H1 (cell line): ENCODE measurements around the gene SON. TPM values are rescaled to one million over a fixed set of nuclear protein-coding genes. Genes with fewer than 3 reads are reported as not detected.

Source experiments
- CTCF ChIA-PET: fragments of 300-600 bp; sonication (Branson Sonifier 250); formaldehyde crosslinking; loops from one replicate; lab custom pipeline; 2021; ENCODE audit not compliant: partially characterized antibody; lab: Charles Lee
- POLR2A ChIA-PET: fragments of 300-600 bp; sonication (Branson Sonifier 250); formaldehyde crosslinking; loops from one replicate; lab custom pipeline; 2021; ENCODE audit warnings: inconsistent platforms; ENCODE audit not compliant: partially characterized antibody; lab: Charles Lee
- DNase-seq, 2 experiments: peaks; one replicate each; pipeline versions ENCODE4 v3.0.0 to v3.0.0-alpha.2; 2010 to 2022; ENCODE audit warnings: low spot score in 2 of 2, low read depth in 1 of 2, mixed read lengths in 1 of 2
- FAIRE-seq: peaks from 2 replicates; lab custom pipeline; 2011; peaks lifted over from hg19 to GRCh38; lab: Jason Lieb, UNC
- H2AFZ ChIP-seq: 2 replicates; pipeline ENCODE4 v1.8.1; 2012; ENCODE audit warnings: low read length, inconsistent platforms
- H2AK5ac ChIP-seq: 2 replicates; pipeline ENCODE4 v1.6.1; 2013; ENCODE audit warnings: low read depth, low read length
- H2BK120ac ChIP-seq: replicated peaks from 2 replicates; pipeline ENCODE3; 2013; ENCODE audit warnings: low read depth, low read length, inconsistent platforms
- H2BK12ac ChIP-seq: 2 replicates; pipeline ENCODE4 v1.6.1; 2013; ENCODE audit warnings: low read depth, low read length
- H2BK15ac ChIP-seq: 2 replicates; pipeline ENCODE4 v1.6.1; 2013; ENCODE audit warnings: low read length
- H2BK20ac ChIP-seq: 2 replicates; pipeline ENCODE4 v1.6.1; 2013; ENCODE audit warnings: low read length
- H2BK5ac ChIP-seq: 2 replicates; pipeline ENCODE4 v1.6.1; 2013; ENCODE audit warnings: low read depth, low read length
- H3K14ac ChIP-seq: 2 replicates; pipeline ENCODE4 v1.6.1; 2013; ENCODE audit warnings: inconsistent platforms; ENCODE audit not compliant: insufficient read length
- H3K18ac ChIP-seq: 2 replicates; pipeline ENCODE4 v1.6.1; 2013; ENCODE audit warnings: low read length; ENCODE audit errors: extremely low read depth
- H3K23ac ChIP-seq: 2 replicates; pipeline ENCODE4 v1.6.1; 2013; ENCODE audit warnings: inconsistent platforms; ENCODE audit not compliant: insufficient read length
- H3K23me2 ChIP-seq: 2 replicates; pipeline ENCODE4 v1.6.1; 2013; ENCODE audit warnings: low read depth, low read length
- H3K27ac ChIP-seq: 2 replicates; pipeline ENCODE4 v1.6.1; 2011; ENCODE audit warnings: low read depth, low read length, inconsistent platforms
- H3K27me3 ChIP-seq, 4 experiments: replicated peaks in 1 of 4; 1 replicate in 1 of 4; 2 replicates in 3 of 4; pipeline versions ENCODE4 v1.6.1 to v1.8.1; 2011 to 2013; ENCODE audit warnings: low read length in 3 of 4, mild to moderate bottlenecking in 3 of 4, inconsistent platforms in 2 of 4, mixed read lengths in 2 of 4, moderate library complexity in 1 of 4; ENCODE audit not compliant: control insufficient read depth in 3 of 4, insufficient read depth in 3 of 4; ENCODE audit errors: extremely low read depth in 1 of 4
- H3K36me3 ChIP-seq, 4 experiments: 2 replicates each; pipeline versions ENCODE4 v1.6.1 to v1.8.1; 2011 to 2013; ENCODE audit warnings: mild to moderate bottlenecking in 4 of 4, low read length in 3 of 4, moderate library complexity in 2 of 4, control low read depth in 1 of 4, inconsistent platforms in 1 of 4; ENCODE audit not compliant: insufficient read depth in 4 of 4, control insufficient read depth in 2 of 4
- H3K4ac ChIP-seq: replicated peaks from 2 replicates; pipeline ENCODE3; 2013; ENCODE audit warnings: low read length, low read depth, mixed read lengths, inconsistent platforms; ENCODE audit not compliant: insufficient read length
- H3K4me1 ChIP-seq, 4 experiments: replicated peaks in 1 of 4; 1 replicate in 1 of 4; 2 replicates in 3 of 4; pipeline versions ENCODE4 v1.6.1 to v1.8.1; 2011 to 2013; ENCODE audit warnings: low read length in 3 of 4, inconsistent platforms in 2 of 4, mixed read lengths in 1 of 4; ENCODE audit not compliant: insufficient read depth in 4 of 4, control insufficient read depth in 3 of 4
- H3K4me2 ChIP-seq, 2 experiments: 2 replicates each; pipeline versions ENCODE4 v1.6.1 to v1.8.1; 2011 to 2013; ENCODE audit warnings: low read depth in 2 of 2, low read length in 2 of 2, control low read depth in 1 of 2, inconsistent platforms in 1 of 2, mild to moderate bottlenecking in 1 of 2; ENCODE audit not compliant: insufficient read depth in 1 of 2
- H3K4me3 ChIP-seq, 4 experiments: fragments of 200-600, 300-600 bp in 1 of 4; sonication (generic), shearing (Covaris generic), sonication (Bioruptor Twin) in 1 of 4; 2 replicates each; pipeline versions ENCODE4 v1.5.1 to v1.8.1; 2011 to 2016; ENCODE audit warnings: low read length in 4 of 4, low read depth in 3 of 4, control low read depth in 2 of 4, inconsistent platforms in 2 of 4, mild to moderate bottlenecking in 2 of 4, mixed read lengths in 1 of 4, moderate library complexity in 1 of 4; ENCODE audit not compliant: insufficient read depth in 2 of 4; ENCODE audit errors: extremely low read depth in 1 of 4
- H3K56ac ChIP-seq: replicated peaks from 2 replicates; pipeline ENCODE3; 2013; ENCODE audit warnings: low read depth, mild to moderate bottlenecking, mixed read lengths, low read length, inconsistent platforms; ENCODE audit not compliant: insufficient read length
- H3K79me1 ChIP-seq: 2 replicates; pipeline ENCODE4 v1.6.1; 2013; ENCODE audit warnings: low read depth, low read length, control low read depth
- H3K79me2 ChIP-seq, 2 experiments: 2 replicates each; pipeline versions ENCODE4 v1.6.1 to v1.8.1; 2012 to 2013; ENCODE audit warnings: low read length in 2 of 2, mild to moderate bottlenecking in 2 of 2, inconsistent platforms in 1 of 2; ENCODE audit not compliant: insufficient read depth in 2 of 2, control insufficient read depth in 1 of 2
- H3K9ac ChIP-seq, 4 experiments: replicated peaks in 1 of 4; 1 replicate in 1 of 4; 2 replicates in 3 of 4; pipeline versions ENCODE4 v1.6.1 to v1.8.1; 2011 to 2013; ENCODE audit warnings: low read depth in 3 of 4, low read length in 3 of 4, control low read depth in 2 of 4, mild to moderate bottlenecking in 2 of 4, moderate library complexity in 2 of 4, inconsistent platforms in 1 of 4; ENCODE audit errors: extremely low read depth in 1 of 4
- H3K9me3 ChIP-seq, 2 experiments: 2 replicates each; pipeline versions ENCODE4 v1.6.1 to v1.8.1; 2012 to 2013; ENCODE audit warnings: mild to moderate bottlenecking in 2 of 2, moderate library complexity in 2 of 2, control low read depth in 1 of 2, inconsistent platforms in 1 of 2, low read depth in 1 of 2, low read length in 1 of 2, mixed read lengths in 1 of 2; ENCODE audit not compliant: insufficient read depth in 2 of 2
- H4K20me1 ChIP-seq, 2 experiments: replicated peaks in 1 of 2; 2 replicates each; pipeline versions ENCODE3 to v1.8.1; 2011 to 2013; ENCODE audit warnings: inconsistent platforms in 2 of 2, low read length in 2 of 2, mild to moderate bottlenecking in 1 of 2; ENCODE audit not compliant: insufficient read depth in 2 of 2, control insufficient read depth in 1 of 2
- H4K5ac ChIP-seq: 2 replicates; pipeline ENCODE4 v1.6.1; 2013; ENCODE audit warnings: low read length, low read depth, mixed read lengths, inconsistent platforms; ENCODE audit not compliant: insufficient read length
- H4K8ac ChIP-seq: 2 replicates; pipeline ENCODE4 v1.8.0; 2013; ENCODE audit warnings: mild to moderate bottlenecking, moderate library complexity, low read length, inconsistent platforms; ENCODE audit not compliant: insufficient read depth; ENCODE audit errors: extremely low read depth
- H4K91ac ChIP-seq: replicated peaks from 2 replicates; pipeline ENCODE3; 2013; ENCODE audit warnings: low read length, mixed read lengths, inconsistent platforms; ENCODE audit not compliant: insufficient read length
- BCL11A ChIP-seq, 2 experiments: IDR thresholded peaks; one replicate each; pipeline ENCODE4 v1.6.1; 2011; ENCODE audit warnings: low read depth in 2 of 2, low read length in 2 of 2, mild to moderate bottlenecking in 2 of 2
- GABPA ChIP-seq: IDR thresholded peaks from 2 replicates; pipeline ENCODE4 v1.6.1; 2011; ENCODE audit warnings: mild to moderate bottlenecking, low read length, moderate library complexity, borderline replicate concordance; ENCODE audit not compliant: insufficient read depth
- MAFK ChIP-seq: IDR thresholded peaks from 2 replicates; pipeline ENCODE4 v1.6.1; 2012; ENCODE audit warnings: low read depth, mild to moderate bottlenecking, improper control_type of control experiment, low read length
- POLR2A ChIP-seq, 2 experiments: IDR thresholded peaks; 1 replicate in 1 of 2; 2 replicates in 1 of 2; pipeline ENCODE4 v1.6.1; 2011; ENCODE audit warnings: low read depth in 2 of 2, low read length in 2 of 2, mild to moderate bottlenecking in 2 of 2; ENCODE audit errors: control extremely low read depth in 1 of 2
- RNF2 ChIP-seq: fragments of 200-900, 300-1000 bp; sonication (generic); IDR thresholded peaks from 2 replicates; pipeline ENCODE4 v1.7.1; 2016; ENCODE audit warnings: borderline replicate concordance, low read depth, mild to moderate bottlenecking, antibody characterized with exemption, low read length; ENCODE audit not compliant: poor library complexity, severe bottlenecking; ENCODE audit errors: missing control alignments
- SP2 ChIP-seq: IDR thresholded peaks from 2 replicates; pipeline ENCODE4 v1.6.1; 2012; ENCODE audit warnings: mild to moderate bottlenecking, low read length, inconsistent platforms
- SUZ12 ChIP-seq: fragments of 200-600 bp; sonication (generic); IDR thresholded peaks from 2 replicates; pipeline ENCODE4 v1.6.1; 2012; ENCODE audit warnings: mild to moderate bottlenecking, inconsistent platforms, low read length, moderate library complexity, mixed read lengths
- TAF1 ChIP-seq: IDR thresholded peaks from 2 replicates; pipeline ENCODE4 v1.6.1; 2011; ENCODE audit warnings: mild to moderate bottlenecking, low read depth, low read length
- WGBS, 2 experiments: shearing (Covaris generic) in 1 of 2; methylation state at CpG; one replicate each; pipeline versions ENCODE4 v1.1.6 to v1.1.7; 2013 to 2015; ENCODE audit warnings: low lambda C conversion rate in 2 of 2, mixed read lengths in 2 of 2, inconsistent platforms in 1 of 2, low coverage in 1 of 2, missing lambda C conversion rate in 1 of 2; ENCODE audit not compliant: insufficient replicate concordance in 2 of 2, insufficient coverage in 1 of 2, insufficient read length in 1 of 2; ENCODE audit errors: extremely low coverage in 1 of 2, missing lambda C conversion rate in 1 of 2; 5-methylcytosine and 5-hydroxymethylcytosine counted together
- polyA plus RNA-seq, 7 experiments: library from polyadenylated mRNA; depleted of rRNA in 3 of 7; stranded (reverse) in 5 of 7; unstranded in 2 of 7; fragments of >200 nt in 5 of 7; fragments of 200-250 nt in 2 of 7; gene quantifications; 1 replicate in 5 of 7; 2 replicates in 1 of 7; 4 replicates in 1 of 7; pipeline versions ENCODE4 v1.2.1 to v1.2.3, GENCODE V29; 2011 to 2013; ENCODE audit warnings: missing spikeins in 2 of 7, mixed read lengths in 2 of 7
- total RNA-seq: library from RNA; stranded (reverse); fragmentation: NEBNext Ultra II Directional; extraction: Animal tissue kit (Norgen Biotek cat#: 25700); gene quantifications from 2 replicates; pipeline ENCODE4 v1.2.1, GENCODE V29; 2021
- TF ChIP-seq, protein P1 (sequence below): IDR thresholded peaks from 2 replicates; pipeline ENCODE4 v1.6.1; 2011; ENCODE audit warnings: low read depth, mild to moderate bottlenecking, low read length; ENCODE audit not compliant: insufficient read depth

Gene SON
- total and polyA plus RNA-seq, 2 of the 8 experiments (the other 6 are each of a cell fraction or from before 2014, with no cell fraction given), result 122 to 274 TPM

DNA sequence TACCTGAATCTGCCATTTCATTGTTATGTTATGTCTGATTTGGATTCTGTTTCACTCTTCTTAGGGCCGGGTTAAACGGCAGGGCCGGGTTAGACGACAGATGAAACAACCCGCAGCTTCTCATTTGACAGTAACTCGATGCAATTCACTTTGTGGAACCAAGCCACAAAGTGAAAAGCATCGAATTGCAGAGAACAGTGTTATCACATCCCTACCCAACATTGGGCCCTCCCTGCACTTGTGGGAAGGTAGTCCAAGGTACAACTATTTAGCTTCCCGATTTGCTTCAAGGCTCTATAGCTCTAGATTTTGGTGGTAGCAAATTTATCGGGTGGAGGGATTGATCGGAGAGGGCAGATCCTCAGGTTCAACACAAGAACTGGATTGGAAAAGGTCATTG is 17.0 kb downstream of the SON start:
- Histone ChIP-seq H3K9me3 (no peaks in the 10 kb centered on the region), H3K23me2 (no peaks in the 10 kb centered on the region), H3K4me1 (no peaks in the 10 kb centered on the region), H3K27ac (no peak overlapping the region), H3K56ac (no peak overlapping the region), H3K79me2 (peaks cover 7 to 63% of the 10 kb centered on the region in 2 experiments), H3K18ac (no peak overlapping the region), H2BK5ac (no peak overlapping the region), H2AK5ac (no peak overlapping the region), H3K36me3 (peaks cover 20 to 84% (median 58%) of the 10 kb centered on the region in 4 experiments), H3K4me2 (no peak overlapping the region), H4K91ac (no peak overlapping the region), H3K27me3 (no peaks in the 10 kb centered on the region), H3K9ac (no peak overlapping the region), H2BK120ac (no peak overlapping the region), H2BK15ac (no peak overlapping the region), H4K8ac (peak overlapping the region; percentile 35; the same call in 1 of the 2 replicates), H2AFZ (no peak overlapping the region), H3K14ac (no peak overlapping the region), H4K5ac (no peak overlapping the region), H2BK12ac (no peak overlapping the region), H4K20me1 (peaks cover 13 to 14% of the 10 kb centered on the region in 2 experiments), H3K4me3 (no peak overlapping the region), H3K23ac (no peak overlapping the region), H3K4ac (no peak overlapping the region), H3K79me1 (no peaks in the 10 kb centered on the region), H2BK20ac (no peak overlapping the region)
- DNase-seq (no peak), FAIRE-seq (no peak)
- TF ChIP-seq BCL11A (IDR thresholded peaks at IDR 0.05; ENCODE audit: low read depth in 2 of 2, low read length in 2 of 2) (no peak), SUZ12 (no peak), TAF1 (no peak), RNF2 (no peak), GABPA (no peak), SP2 (no peak), POLR2A (IDR thresholded peaks at IDR 0.05; ENCODE audit: control extremely low read depth in 1 of 2, low read depth in 2 of 2, low read length in 2 of 2) (no peak), MAFK (no peak)
- TF ChIP-seq, protein P1, sequence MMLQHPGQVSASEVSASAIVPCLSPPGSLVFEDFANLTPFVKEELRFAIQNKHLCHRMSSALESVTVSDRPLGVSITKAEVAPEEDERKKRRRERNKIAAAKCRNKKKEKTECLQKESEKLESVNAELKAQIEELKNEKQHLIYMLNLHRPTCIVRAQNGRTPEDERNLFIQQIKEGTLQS, result no peak
- POLR2A ChIA-PET, result interaction anchor here (7.4 kb wide), 1 partner anchor 17 kb away, joined by 64 read pairs; the partner anchor contains the start of genes GART and SON
- CTCF ChIA-PET, result interaction anchor here (0.6 kb wide), 1 partner anchor 11 kb away, joined by 3 read pairs; no protein-coding TSS in a partner anchor
- 92% methylated on average over 10 of the region's 10 CpGs; no CpG with 5 or more reads in 1 of the 2 experiments for WGBS, 2 experiments
